Activated CD8-positive, alpha-beta memory T cell treated with anti-CD3 and anti-CD28 coated beads for 24 hours (primary cell): Measurements from ENCODE around the gene FAM25A.
"Not testable (repeated sequence)": the region's sequence is repeated elsewhere in the genome, so short reads cannot be mapped to it uniquely, and the experiment has no call there.

Experiments used
- DNase-seq: peaks from one replicate; pipeline ENCODE4 v3.0.0-alpha.2; 2020

The FAM25A gene

DNA sequence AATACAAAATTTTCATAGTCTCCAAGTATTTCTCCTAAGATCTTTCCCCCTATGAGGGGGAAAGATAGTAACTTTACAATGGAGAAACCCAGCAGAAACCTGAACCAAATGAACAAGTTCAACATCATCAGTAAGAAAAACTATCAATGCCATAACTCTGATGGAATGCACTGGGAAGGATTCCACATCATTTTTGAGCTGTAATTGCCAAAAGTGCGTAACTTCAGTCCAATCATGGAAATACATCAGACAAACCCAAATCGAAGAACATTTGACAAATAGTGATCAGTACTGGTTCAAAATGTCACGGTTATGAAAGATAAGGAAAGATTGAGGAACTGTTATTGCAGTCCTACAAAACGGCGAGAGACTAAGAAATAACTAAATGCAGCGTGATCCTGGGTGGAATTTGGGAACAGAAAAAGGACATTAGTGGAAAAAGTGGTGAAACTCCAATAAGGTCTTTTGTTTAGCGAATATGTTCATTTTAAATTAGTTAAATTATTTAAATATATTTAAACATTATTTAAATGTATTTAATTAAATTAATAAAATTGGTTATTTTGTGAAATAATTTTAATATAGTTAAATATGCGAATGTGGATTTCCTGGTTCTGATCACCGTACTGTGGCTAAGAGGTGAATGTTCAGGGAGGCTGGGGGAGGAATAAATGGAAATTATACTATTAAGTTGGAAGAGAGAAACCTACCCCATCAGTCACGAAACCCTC, 4.9 kb upstream of the FAM25A start:
- not testable (repeated sequence) for DNase-seq

DNA sequence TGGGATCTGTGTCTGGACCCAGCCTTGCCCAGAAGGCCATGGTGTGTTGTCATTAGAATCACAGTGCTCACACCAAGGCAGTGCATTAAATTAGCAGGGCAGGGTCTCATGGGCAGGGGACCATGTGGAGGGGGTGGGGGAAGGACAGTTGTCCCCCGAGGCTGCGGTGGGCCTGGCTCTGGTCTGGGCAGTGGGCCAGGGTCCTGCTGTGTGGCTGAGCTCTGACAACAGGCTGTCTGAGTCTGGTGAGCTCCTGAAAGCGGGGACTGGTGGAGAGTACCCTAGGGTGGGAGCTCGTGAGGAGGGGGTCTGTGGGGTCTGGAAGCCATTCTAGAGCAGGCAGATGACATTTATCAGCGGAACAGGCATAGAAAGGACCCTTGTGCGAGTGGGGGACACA, 2.0 kb upstream of the FAM25A start:
- not testable (repeated sequence) for DNase-seq

DNA sequence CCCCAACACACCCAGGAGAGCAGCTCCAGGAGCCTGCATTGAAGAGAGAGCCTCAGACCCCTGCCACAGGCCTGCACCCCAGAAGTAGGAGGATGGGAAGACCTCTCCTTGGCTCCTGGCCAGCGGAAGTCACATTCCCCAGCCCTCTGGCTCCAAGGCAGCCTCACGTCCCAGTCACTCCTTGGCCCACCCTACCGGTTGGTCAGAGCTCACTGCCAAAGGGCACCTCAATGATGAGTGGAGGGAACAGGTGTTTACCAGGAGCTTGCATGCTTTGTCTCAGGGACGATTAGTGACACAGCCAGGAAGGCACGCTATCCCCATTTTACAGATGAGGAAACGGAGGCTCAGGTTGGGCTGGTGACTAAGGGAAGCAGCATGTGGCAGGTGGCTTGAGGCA, 1.0 kb upstream of the FAM25A start:
- not testable (repeated sequence) for DNase-seq

DNA sequence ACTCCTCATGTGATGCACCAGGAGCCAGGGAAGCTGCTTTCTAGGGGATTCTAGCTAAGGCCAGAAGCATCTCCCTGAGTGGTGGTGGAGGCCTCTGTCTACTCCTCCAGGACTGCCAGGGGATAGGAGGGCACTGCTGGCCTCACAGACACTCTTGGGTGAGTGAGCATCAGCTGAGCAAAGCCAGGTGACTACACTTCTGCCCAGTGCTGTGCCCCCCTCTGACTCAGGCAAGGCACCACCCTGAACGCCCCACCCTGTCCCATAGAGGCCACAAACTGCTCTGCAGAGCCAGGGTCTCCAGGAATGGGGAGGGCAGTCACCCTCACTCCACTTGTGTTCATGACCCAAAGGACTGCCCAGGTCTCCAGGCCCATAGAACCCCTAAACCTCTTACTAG, 590 bp upstream of the FAM25A start:
- not testable (repeated sequence) for DNase-seq

DNA sequence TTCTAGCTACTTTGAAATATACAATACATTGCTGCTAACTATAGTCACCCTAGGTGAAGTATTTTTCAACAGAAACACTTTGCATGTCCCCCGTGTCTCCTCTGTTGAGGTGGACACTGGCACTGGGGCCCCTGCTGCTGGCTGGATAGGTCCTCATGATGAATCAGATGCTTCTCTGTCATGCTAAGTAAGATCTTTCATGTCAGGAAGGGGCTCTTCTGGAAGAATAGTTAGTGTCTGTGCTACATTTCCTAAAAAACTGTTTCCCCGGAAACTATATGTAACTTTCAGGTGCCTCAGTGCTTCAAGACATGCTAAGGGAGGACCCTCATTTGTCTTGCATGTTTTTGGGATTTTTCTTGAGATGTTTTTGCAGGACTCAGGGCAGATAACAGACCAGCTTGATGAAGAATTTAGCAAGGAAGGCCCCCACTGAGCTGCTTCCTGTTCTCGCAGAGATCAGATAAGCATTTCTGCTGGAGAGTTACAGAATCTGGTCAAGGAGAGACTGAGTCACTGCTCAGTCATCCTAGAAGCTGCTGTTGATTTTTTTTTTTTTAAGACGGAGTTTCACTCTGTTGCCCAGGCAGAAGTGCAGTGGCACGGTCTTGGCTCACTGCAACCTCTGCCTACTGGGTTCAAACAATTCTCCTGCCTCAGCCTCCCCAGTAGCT, 5.3 kb downstream of the FAM25A start:
- not testable (repeated sequence) for DNase-seq

DNA sequence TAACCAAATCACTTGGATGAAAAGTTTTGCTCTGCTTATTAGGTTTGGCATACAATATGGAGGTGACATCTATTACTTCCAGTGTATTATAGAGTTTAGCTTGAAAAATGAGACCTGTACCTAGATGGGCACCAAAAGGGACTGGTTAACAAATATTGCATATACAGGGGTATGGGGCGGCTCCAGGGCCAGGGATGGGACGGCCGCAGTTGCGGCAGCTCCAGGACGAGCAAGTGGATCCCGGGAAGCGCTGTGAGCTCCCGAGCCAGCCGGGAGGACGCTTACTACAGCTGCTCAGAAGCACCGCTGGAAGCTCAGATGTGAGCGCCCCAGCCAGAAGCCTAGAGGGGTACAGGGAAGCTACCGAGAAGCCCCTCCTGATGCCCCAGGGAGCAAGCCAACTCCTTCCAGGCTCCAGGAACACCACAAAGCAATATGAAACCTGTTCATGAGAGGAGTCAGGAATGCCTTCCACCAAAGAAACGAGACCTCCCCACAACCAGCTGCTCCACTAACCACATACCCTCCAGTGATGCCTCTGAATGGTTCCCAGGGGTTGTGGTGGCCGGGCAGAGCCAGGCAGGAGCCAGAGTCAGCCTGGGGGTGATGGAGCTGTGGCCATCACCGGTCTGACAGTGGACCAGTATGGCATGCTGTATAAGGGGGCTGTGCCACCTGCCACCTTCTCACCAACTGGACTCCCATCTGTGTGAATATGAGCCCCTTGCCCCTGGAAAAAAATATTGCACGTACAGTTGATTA, 6.8 kb downstream of the FAM25A start:
- not testable (repeated sequence) for DNase-seq

DNA sequence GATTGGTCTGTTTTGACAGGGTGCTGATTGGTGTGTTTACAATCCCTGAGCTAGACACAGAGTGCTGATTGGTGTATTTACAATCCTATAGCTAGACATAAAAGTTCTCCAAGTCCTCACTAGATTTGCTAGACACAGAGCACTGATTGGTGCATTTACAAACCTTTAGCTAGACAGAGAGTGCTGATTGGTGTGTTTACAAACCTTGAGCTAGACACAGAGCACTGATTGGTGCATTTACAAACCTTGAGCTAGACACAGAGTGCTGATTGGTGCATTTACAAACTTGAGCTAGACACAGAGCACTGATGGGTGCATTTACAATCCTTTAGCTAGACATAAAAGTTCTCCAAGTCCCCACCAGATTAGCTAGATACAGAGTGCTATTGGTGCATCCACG, 10.3 kb downstream of the FAM25A start:
- DNase-seq, result not testable (repeated sequence)

DNA sequence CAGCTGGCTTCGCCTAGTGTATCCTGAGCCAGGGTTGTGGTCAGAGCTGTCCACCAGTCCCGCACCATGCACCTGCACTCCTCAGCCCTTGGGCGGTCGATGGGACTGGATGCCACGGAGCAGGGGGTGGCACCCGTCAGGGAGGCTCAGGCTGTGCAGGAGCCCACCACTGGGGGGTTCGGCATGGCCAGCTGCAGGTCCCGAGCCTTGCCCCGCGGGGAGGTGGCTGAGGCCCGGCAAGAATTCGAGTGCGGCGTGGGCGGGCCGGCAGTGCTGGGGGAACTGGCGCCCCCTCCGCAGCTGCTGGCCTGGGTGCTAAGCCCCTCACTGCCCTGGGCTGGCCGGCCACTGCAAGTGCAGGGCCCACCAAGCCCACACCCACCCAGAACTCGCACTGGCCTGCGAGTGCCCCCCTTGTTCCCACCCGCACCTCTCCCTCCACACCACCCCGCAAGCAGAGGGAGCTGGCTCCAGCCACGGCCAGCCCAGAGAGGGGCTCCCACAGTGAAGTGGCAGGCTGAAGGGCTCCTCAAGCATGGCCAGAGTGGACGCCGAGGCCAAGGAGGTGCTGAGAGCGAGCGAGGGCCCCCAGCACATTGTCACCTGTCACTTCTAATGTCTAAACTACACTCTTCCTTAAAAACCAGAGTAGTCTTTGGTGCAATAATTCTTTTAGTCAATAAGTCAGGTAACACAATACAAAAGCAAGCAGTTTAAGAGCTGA, 11.0 kb downstream of the FAM25A start:
- DNase-seq, result no peak

DNA sequence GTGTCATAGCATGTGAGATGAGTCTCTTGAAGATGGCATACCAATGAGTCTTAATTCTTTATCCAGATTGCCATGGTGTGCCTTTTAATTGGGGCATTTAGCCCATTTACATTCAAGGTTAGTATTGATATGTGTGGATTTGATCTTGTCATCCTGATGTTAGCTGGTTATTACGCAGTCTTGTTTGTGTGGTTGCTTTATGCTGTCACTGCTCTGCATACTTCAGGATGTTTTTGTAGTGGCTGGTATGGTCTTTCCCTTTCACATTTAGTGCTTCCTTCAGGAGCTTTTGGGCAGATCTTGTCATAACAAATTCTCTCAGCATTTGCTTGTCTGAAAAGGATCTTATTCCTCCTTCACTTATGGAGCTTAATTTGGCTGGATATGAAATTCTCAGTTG, 16.5 kb downstream of the FAM25A start:
- no peak for DNase-seq

DNA sequence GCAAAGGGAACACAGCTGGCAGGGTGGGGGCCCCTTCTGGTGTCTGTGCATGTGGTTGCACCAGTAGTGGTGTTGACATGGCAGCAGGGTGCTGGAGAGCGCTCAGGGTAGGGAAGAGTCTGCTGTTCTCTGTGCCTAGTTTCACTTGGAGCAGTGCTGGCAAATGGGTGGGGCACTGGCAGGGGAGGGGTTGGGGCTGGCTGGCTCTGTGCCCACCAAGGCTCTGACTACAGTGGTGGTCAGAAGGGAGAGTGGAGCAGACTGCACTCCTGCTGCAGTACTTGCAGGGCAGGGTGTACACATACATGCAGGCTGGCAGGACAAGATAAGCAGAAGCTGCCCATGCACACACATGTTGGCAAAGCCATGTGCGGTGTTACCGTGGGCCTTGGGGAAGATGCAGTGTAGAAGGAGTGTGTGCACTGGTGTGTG, 18.2 kb downstream of the FAM25A start:
- DNase-seq, result no peak

DNA sequence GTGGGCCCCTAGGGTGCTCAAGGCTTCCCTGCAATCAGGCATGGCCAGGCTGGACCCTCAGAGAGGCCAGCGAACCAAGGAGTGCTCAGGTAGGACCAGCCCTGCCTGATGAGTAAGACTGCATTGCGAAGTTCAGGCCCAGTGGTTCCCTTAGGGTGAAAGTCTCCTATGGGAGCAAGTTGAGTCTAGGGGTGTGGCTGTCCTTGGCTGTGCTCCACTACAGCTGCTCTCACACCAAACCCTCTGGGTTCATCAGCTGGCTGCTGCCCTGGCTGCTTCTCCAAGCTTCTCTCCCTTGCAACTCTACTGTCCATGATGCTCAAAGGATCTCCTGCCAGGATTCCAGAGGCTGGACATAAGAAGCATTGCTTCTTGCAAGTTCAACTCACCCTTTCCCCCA, 18.7 kb downstream of the FAM25A start:
- no peak for DNase-seq

DNA sequence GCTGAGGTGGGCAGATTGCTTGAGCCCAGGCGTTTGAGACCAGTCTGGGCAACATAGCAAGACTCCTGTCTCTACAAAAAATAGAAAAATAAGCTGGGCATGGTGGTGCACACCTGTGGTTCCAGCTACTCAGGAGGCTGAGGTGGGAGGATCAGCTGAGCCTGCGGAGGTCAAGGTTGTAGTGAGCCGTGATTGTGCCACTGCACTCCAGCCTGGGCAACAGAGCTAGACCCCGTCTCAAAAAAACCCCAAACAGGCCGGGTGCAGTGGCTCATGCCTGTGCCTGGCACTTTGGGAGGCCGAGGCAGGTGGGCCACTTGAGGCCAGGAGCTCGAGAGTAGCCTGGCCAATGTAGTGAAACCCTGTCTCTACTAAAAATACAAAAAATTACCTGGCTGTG, 23.5 kb downstream of the FAM25A start:
- DNase-seq, result not testable (repeated sequence)

DNA sequence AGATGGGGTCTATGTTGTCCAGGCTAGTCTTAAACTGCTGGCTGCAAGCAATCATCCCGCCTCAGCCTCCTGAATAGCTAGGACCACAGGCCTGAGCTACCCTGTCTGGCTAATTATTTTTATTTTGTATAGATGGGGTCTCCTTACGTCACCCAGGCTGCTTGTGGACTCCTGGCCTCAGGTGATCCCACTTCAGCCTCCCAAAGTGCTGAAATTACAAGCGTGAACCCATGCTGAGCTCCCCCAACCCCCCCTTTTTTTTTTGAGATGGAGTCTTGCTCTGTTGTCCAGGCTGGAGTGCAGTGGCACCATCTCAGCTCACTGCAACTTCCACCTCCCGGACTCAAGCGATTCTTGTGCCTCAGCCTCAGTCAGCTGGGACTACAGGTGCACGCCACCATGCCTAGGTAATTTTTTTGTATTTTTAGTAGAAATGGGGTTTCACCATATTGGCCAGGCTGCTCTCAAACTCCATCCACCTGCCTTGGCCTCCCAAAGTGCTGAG, 25.4 kb downstream of the FAM25A start:
- DNase-seq, result no peak

DNA sequence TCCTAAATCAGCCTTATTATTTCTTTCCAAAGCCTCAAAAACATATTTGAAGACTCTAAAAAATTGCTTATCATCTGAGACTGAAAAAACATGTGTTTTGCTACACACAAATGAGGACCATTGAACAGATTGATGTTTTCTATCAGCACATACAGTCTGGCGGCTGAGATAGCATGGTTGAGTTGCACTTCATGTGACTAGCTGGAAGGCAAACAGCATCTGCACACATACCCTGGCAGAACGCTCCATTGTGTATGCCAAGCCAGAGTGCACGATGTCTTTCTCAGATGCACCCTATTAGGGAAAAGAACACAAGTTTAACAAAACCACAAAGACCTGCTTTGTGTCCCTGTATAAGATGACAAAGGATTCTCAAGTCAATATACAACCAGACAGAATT, 33.0 kb downstream of the FAM25A start:
- no peak for DNase-seq

DNA sequence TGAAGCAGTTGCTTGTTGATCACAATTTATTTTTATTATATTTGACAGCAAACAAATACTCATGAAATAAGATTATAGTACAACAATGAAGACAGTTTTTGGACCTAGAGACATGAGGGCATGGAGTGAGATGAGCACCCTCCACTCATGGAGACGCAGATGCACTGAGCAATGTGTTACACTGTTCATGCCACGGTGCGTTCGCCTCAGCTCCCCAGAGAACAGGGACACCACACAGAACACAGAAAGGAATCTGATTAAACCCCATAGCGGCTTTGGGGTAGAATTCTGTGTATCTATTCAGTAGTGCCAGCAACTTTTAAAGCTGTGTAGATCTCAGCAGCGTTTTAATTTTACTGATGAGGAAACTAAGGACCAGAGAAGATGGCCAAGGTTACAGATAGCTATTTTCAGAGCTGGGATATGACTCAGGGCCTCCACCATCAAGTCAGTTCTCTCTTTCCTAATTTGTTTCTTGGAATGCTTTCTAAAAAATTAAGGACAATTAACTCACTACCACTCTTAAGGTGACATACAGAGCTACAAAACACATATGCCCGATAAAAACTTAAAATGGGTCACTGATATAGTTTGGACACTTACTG, 33.6 kb downstream of the FAM25A start:
- no peak for DNase-seq

DNA sequence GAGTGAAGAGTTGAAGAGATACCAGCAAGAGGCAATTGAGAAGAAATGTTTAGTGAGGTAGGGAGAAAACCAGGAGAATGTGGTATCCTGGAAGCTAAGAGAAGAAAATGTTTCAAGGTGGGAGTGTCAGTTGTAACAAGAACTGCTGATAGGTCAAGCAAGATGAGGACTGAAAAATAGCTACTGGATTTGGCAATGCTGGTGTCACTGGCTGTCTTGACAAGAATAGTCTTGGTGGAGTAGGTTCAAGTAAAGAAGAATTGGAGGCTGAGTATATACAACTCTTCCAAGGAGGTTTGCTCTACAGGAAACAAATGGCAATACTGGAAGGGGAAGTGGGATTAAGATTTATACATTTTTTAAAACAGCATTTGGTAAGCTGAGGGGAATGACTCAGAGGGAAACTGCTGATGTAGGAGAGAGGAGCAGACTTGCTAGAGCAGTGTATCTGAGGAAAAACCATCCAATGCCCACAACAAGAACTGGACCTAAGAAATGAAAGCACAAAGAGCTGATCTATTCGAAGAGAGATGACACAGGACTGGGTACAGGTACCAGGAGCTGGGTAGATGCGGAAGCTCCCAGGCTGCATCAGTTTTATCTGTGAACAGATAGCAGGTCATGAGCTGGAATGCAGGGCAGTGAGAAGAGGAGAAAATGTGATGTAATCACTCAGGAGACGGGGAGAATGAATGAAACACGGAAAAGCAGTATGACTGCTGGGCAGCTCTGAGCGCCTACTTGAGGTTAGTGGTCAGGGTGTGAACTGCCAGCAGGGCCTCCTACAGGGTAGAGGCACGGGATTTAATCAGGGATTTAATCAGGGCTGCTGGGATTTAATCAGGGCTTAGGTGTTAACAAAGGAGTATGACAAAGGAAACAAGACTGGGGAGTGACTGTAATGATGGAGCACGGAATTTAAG, 34.5 kb downstream of the FAM25A start:
- no peak for DNase-seq

DNA sequence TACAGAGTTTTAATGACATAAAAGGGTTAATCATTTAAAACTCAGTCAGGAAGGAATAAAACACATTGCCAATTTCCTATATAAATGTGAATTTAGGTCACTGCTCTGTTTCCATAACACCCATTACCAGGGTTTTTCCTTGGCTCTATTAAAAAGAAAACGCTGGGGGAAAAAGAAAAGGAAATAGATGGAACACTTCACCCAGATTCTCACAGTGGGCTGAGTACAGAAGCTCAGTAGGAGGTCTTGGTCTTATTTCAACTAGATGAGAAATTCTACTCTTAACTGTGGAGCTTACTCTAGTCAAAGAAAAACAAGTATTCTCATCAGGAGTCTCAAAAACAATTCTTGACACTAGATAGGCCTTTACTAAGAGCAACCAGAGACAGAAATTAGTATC, 38.1 kb downstream of the FAM25A start:
- DNase-seq, result no peak

DNA sequence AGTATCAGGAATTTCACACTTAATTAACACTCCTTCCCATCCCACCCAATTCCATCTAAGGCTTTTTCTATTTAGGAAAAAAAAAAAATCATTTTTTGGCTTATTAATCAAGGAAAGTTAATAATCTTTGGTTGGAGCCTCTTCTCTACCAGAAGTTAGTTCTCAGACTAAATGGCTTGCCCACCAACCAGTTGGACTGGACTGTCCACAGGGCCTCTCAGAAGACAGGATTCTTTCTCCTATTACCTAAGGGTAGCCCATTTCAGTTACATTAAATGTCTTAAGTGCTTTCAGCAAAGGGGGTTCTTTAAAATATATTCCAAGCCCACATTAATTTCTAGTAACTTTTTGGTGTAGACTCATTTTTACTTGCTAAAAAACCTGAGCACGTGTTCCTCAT, 39.3 kb downstream of the FAM25A start:
- no peak for DNase-seq

DNA sequence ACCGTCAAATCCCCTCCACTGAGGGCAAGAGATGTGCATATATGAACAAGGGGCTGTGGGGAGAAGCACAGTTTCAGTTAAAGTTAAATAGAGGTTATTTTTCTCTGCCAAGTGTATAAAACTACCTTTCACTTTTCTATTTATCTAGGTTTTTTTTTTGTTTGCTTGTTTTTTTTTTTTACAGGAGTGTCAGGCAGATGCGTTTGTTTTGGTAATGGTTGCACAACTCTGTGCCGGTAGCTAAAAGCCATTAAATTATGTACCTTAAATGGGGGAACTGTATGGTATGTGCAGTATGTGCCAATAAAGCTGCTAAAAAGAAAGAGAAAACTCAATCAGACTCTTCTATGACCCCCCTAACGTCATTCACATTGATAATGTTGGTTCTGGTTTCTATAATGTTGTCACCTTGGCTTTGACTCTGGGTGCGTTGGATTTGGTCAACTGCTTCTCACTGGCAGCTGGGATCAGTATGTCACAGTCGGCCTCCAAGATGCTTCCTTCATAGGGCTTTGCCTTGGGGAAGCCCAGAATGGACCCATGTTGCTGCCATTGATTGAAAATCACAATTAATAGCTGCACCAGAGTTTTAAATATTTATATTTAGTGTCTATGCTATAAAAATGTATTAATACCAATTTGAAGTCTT, 40.3 kb downstream of the FAM25A start:
- DNase-seq, result no peak

DNA sequence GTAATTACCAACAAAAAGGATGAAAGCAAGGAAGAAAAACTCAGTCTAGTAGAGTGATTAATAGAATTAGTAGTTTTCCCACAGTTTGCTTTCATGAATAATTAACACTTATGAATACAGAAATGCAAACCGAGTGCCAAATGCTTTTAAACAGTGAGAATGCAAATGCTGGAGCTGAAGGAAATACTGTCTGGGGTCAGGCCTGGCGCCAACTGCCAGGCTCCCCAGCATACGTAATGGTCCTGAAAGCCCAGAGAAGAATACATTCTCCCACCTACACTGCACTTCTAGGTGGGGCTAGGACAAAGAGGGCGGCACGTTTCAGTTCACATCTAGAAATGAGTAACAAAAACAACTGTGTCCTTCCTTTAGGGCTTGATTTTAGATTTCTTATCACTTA, 44.6 kb downstream of the FAM25A start:
- no peak for DNase-seq

DNA sequence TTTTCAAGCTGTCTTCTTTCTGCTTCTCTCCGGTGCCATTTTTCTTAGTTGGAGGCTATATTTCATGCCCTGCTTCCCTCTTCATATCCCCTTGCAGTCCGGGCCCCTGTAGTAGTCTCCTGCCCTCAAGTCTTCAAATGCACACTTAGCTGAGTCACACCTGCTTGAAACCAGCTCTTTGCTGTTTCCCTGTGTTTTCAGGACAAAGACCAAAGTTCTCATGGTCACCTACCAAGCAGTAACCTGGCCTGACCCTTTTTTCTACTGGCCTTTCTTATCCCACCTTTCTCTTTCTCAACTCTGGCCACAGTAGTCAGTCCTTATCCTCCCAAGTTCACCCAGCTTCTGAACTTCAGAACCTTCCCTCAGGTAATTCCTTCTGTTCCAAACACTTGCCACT, 46.1 kb downstream of the FAM25A start:
- no peak for DNase-seq
